ENCODE results near the gene LAMA3. TPM values are rescaled to one million over a fixed set of nuclear protein-coding genes. Genes with fewer than 3 reads are reported as not detected.

Gene LAMA3
- total RNA-seq, 1 donor, result 8.3 TPM

- H2AFZ ChIP-seq (ENCODE audit: low read length), result no peak overlapping the region
- no peak for TF ChIP-seq CTCF (IDR thresholded peaks at IDR 0.05; ENCODE audit: extremely low read depth, low read depth, low read length)
- H3K27ac ChIP-seq (ENCODE audit: low read depth, low read length), result no peak overlapping the region
- no peak for DNase-seq (ENCODE audit: insufficient read length, low spot score, missing footprints)
- no peaks in the 10 kb centered on the region for H3K9me3 ChIP-seq (ENCODE audit: low read depth, low read length)
- H3K27me3 ChIP-seq (ENCODE audit: insufficient read depth, low read length), result no peaks in the 10 kb centered on the region
- H3K79me2 ChIP-seq (ENCODE audit: insufficient read depth, low read length), result no peaks in the 10 kb centered on the region
- H3K4me2 ChIP-seq (ENCODE audit: insufficient read depth, low read length), result no peak overlapping the region
- H3K36me3 ChIP-seq (ENCODE audit: insufficient read depth, low read length), result no peaks in the 10 kb centered on the region
- no peak overlapping the region for H3K4me3 ChIP-seq (ENCODE audit: insufficient read depth, low read length)
- peaks cover 19% of the 10 kb centered on the region for H3K4me1 ChIP-seq (ENCODE audit: insufficient read depth, low read length)
- H4K20me1 ChIP-seq (ENCODE audit: insufficient read depth, low read length), result no peaks in the 10 kb centered on the region
These were observed 199.6 kb downstream of the LAMA3 start for GRCh38 chr18:23888881-23889280.

GRCh38 chr18:23889907-23890306 lies 200.7 kb downstream of the LAMA3 start:
- DNase-seq (ENCODE audit: insufficient read length, low spot score, missing footprints), result no peak
- no peak overlapping the region for H2AFZ ChIP-seq (ENCODE audit: low read length)
- no peaks in the 10 kb centered on the region for H3K27me3 ChIP-seq (ENCODE audit: insufficient read depth, low read length)
- H3K4me1 ChIP-seq (ENCODE audit: insufficient read depth, low read length), result peaks cover 10% of the 10 kb centered on the region
- H4K20me1 ChIP-seq (ENCODE audit: insufficient read depth, low read length), result no peaks in the 10 kb centered on the region
- no peaks in the 10 kb centered on the region for H3K9me3 ChIP-seq (ENCODE audit: low read depth, low read length)
- no peak overlapping the region for H3K4me2 ChIP-seq (ENCODE audit: insufficient read depth, low read length)
- no peak overlapping the region for H3K27ac ChIP-seq (ENCODE audit: low read depth, low read length)
- no peaks in the 10 kb centered on the region for H3K79me2 ChIP-seq (ENCODE audit: insufficient read depth, low read length)
- TF ChIP-seq CTCF (IDR thresholded peaks at IDR 0.05; ENCODE audit: extremely low read depth, low read depth, low read length), result no peak
- H3K4me3 ChIP-seq (ENCODE audit: insufficient read depth, low read length), result no peak overlapping the region
- H3K36me3 ChIP-seq (ENCODE audit: insufficient read depth, low read length), result no peaks in the 10 kb centered on the region

GRCh38 chr18:23890589-23890988 lies 201.3 kb downstream of the LAMA3 start:
- no peak overlapping the region for H3K4me2 ChIP-seq (ENCODE audit: insufficient read depth, low read length)
- H3K36me3 ChIP-seq (ENCODE audit: insufficient read depth, low read length), result no peaks in the 10 kb centered on the region
- peaks cover 10% of the 10 kb centered on the region for H3K4me1 ChIP-seq (ENCODE audit: insufficient read depth, low read length)
- H3K27me3 ChIP-seq (ENCODE audit: insufficient read depth, low read length), result no peaks in the 10 kb centered on the region
- no peak overlapping the region for H3K27ac ChIP-seq (ENCODE audit: low read depth, low read length)
- H2AFZ ChIP-seq (ENCODE audit: low read length), result no peak overlapping the region
- H3K9me3 ChIP-seq (ENCODE audit: low read depth, low read length), result no peaks in the 10 kb centered on the region
- DNase-seq (ENCODE audit: insufficient read length, low spot score, missing footprints), result no peak
- no peak overlapping the region for H3K4me3 ChIP-seq (ENCODE audit: insufficient read depth, low read length)
- TF ChIP-seq CTCF (IDR thresholded peaks at IDR 0.05; ENCODE audit: extremely low read depth, low read depth, low read length), result no peak
- H4K20me1 ChIP-seq (ENCODE audit: insufficient read depth, low read length), result no peaks in the 10 kb centered on the region
- no peaks in the 10 kb centered on the region for H3K79me2 ChIP-seq (ENCODE audit: insufficient read depth, low read length)

GRCh38 chr18:23893653-23894052 lies 204.4 kb downstream of the LAMA3 start:
- H3K4me1 ChIP-seq (ENCODE audit: insufficient read depth, low read length), result peaks cover 10% of the 10 kb centered on the region
- H3K79me2 ChIP-seq (ENCODE audit: insufficient read depth, low read length), result no peaks in the 10 kb centered on the region
- H3K27me3 ChIP-seq (ENCODE audit: insufficient read depth, low read length), result peaks cover 2% of the 10 kb centered on the region
- no peaks in the 10 kb centered on the region for H3K9me3 ChIP-seq (ENCODE audit: low read depth, low read length)
- H3K4me3 ChIP-seq (ENCODE audit: insufficient read depth, low read length), result no peak overlapping the region
- DNase-seq (ENCODE audit: insufficient read length, low spot score, missing footprints), result no peak
- H4K20me1 ChIP-seq (ENCODE audit: insufficient read depth, low read length), result no peaks in the 10 kb centered on the region
- no peaks in the 10 kb centered on the region for H3K36me3 ChIP-seq (ENCODE audit: insufficient read depth, low read length)
- no peak for TF ChIP-seq CTCF (IDR thresholded peaks at IDR 0.05; ENCODE audit: extremely low read depth, low read depth, low read length)
- H3K4me2 ChIP-seq (ENCODE audit: insufficient read depth, low read length), result no peak overlapping the region
- no peak overlapping the region for H2AFZ ChIP-seq (ENCODE audit: low read length)
- no peak overlapping the region for H3K27ac ChIP-seq (ENCODE audit: low read depth, low read length)
